ENCODE results near the gene ZCCHC7.

The ZCCHC7 gene

GRCh38 chr9:37336150-37336549, 215.8 kb downstream of the ZCCHC7 start:
- no peak for DNase-seq (ENCODE audit: low read depth in 2 of 2)

DNA sequence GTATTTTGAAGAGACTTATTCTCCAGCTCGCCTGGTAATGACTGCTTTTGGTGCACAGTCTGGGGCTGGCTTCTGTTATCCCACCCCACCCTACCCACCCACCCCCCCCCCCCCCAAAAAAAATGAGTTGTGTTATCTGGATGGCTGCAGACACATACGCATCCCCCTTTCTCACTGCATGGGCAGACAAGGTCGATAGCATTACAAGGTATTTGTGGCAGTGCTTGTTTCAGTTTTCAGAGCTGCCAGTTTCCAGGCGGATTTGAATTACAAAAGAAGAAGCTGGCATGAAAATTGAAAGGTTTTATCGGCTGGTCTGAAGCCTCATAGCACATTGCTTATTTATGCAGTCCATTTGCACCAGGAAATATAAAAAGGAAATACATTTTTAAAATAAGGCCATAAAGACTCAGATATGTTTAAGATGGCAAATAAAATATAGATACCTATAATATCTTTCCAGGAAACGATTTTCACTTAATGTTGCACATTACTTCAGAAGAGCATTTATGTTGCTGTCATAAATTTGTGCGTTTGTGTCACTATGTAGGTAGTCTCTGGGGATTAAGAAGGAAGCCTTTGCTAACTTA, 217.0 kb downstream of the ZCCHC7 start:
- no peak for DNase-seq (ENCODE audit: low read depth in 2 of 2)

GRCh38 chr9:37338218-37338617, 217.8 kb downstream of the ZCCHC7 start:
- no peak for DNase-seq (ENCODE audit: low read depth in 2 of 2)

DNA sequence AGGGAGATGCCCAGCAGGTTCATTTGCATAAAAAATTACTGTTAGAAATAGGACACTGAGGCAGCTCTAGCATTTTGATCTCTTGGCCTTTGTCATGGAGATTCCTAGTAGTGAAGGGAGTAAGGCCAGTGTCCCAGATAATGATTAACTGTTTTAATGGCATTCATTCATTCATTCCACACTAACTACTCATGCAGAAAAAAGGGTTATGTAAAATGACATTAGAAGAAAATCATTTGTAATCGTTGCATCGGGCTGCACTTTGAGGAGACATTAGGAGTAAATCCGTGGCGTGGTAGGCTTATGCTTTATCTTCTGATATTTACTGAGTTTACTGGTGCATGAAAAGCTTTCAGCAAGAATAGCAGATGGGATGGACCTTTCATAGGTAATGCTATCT, 219.5 kb downstream of the ZCCHC7 start:
- no peak for DNase-seq (ENCODE audit: low read depth in 2 of 2)

GRCh38 chr9:37340961-37341360, 220.6 kb downstream of the ZCCHC7 start:
- no peak for DNase-seq (ENCODE audit: low read depth in 2 of 2)

DNA sequence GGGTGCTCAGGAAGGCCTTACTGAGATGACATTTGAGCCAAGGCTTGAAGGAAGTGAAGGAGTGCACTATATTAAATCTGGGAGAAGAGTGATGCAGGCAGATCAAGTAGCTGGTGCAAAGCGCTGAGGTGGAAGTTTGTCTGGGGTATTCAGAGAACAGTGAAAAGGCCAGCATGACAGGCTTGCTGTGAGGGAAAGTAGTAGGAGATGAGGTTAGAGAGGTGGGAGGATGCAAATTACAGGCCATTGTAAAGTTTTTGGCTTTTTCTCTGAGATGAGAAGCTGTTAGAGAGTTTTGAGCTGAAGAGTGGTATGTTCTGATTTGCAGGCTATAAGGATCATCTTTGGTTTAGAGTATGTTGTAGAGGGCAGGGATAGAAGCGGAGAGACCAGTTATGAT, 221.3 kb downstream of the ZCCHC7 start:
- no peak for DNase-seq (ENCODE audit: low read depth in 2 of 2)

DNA sequence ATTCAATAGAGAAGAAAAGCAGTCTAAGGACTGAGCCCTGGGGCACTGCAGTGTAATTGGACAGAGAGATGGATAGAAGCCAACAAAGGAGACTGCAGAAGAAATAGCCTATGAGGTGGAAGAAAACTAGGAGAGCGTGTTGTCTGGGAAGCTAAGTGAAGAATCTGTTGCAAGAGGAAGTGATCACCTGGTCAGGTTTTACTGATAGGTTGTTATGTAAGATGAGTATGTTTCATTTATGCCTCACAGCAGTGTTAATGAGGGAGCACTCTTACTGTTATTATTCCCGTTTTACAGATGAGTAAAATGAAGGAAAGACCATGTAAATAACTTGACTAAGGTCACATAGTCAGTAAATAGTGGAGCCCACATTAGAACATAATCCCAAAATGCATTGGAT, 222.1 kb downstream of the ZCCHC7 start:
- no peak for DNase-seq (ENCODE audit: low read depth in 2 of 2)

- DNase-seq (ENCODE audit: low read depth in 2 of 2) = no peak
Observed at GRCh38 chr9:37342895-37343294, 222.5 kb downstream of the ZCCHC7 start.

DNA sequence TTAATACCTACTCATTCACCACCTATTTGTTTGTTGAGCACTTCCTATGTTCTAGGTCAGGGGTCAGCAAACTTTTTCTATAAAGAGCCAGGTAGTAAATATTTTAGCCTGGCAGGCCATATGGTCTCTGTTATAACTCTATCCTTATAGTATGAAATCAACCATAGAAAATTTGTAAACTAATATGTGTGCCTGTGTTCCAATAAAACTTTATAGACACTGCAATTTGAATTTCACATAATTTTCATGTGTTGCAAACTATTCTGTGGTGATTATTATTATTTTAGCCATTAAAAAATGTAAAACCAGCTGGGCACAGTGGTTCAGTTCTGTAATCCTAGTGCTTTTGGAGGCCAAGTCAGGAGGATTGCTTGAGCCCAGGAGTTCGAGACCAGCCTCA, 223.3 kb downstream of the ZCCHC7 start:
- DNase-seq (ENCODE audit: low read depth in 2 of 2) = no peak

DNA sequence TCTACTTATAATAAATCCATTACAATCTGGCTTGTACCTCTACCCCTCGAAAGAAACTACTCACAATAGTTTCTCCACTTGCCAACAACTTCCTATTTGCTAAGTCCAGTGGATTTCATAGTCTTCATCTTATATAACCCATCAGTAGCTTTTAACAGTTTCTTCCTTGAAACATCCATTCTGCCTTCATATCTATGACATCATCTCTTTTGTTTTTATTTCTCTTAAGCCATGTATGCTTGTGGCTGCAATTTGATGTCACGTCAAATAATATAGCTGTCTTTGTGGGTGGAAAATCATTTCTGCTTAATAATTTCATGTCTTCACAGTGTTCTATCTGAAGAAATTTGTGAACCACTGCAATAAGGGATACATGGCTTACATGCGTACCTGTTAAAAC, 224.7 kb downstream of the ZCCHC7 start:
- no peak for DNase-seq (ENCODE audit: low read depth in 2 of 2)

- no peak for DNase-seq (ENCODE audit: low read depth in 2 of 2)
Observed at GRCh38 chr9:37348917-37349316, 228.5 kb downstream of the ZCCHC7 start.

DNA sequence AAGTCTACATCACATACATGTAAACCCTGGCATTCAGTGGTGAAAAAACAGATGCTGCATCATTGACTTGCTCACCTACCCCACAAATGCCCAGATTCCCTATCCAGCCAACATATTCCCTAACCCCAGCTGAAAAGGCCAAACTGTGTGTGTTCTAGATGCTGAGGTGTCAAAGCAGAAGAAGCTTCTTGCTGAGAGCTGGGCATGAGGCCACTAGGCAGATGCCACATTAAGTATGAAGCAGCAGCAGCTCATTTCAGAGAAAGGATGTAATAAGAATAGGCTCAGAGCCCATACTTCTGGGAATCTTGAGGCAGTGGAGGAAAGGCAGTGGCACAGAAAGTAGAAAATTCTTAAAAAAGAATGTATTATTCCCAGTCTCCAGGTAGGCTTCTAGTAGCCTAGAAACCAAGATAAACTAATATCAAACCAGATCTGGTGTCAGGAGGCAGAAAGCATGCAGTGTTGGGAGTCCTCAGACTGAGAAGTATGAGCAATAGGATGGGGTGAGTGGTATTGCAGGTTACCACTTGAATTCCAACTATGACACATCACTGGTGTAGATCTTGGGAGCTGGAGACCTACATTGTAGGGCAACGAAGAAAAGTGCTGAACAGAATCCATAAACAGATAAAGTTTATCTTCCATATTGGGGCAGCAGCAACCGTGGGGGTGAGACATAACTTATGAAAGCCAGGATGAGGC, 230.3 kb downstream of the ZCCHC7 start:
- no peak for DNase-seq (ENCODE audit: low read depth in 2 of 2)

DNA sequence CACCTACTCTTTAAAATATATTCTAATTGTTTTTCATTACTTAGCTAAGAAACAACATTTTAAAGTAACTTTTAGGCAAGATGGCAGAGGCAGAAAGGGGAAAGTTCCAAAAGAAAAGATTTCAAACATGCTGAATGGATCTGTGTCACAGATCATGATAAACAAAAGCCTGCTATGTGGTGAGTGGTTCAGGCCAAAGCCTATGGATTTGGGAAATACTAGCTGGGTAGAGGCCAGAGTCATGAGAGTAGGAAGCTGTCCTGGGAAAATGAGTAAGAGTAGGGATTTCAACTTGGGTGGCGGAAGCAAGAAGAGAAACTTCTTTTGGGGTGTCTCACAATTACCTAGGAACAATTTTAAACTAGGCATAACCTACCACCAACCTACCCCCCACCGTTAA, 233.4 kb downstream of the ZCCHC7 start:
- DNase-seq (ENCODE audit: low read depth in 2 of 2) = no peak

GRCh38 chr9:37362430-37362829, 242.1 kb downstream of the ZCCHC7 start:
- no peak for DNase-seq (ENCODE audit: low read depth in 2 of 2)

DNA sequence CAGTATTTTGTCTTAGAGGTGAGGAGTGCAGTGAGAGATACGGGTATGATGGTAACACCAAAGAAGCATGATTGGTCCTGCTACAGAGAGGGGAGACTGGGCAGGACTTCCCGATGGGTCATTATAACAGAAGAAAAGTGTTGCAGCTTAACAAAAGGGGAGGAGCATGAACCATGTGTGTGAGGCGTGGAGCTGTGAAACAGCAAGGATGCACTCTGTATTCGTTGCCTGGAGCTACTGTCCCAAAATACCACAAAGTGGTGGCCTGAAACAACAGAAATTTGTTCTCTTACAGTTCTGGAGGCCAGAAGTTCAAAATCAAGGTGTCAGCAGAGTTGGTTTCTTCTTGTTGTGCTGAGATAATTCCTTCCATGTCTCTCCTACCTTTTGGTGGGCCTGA, 242.8 kb downstream of the ZCCHC7 start:
- no peak for DNase-seq (ENCODE audit: low read depth in 2 of 2)

DNA sequence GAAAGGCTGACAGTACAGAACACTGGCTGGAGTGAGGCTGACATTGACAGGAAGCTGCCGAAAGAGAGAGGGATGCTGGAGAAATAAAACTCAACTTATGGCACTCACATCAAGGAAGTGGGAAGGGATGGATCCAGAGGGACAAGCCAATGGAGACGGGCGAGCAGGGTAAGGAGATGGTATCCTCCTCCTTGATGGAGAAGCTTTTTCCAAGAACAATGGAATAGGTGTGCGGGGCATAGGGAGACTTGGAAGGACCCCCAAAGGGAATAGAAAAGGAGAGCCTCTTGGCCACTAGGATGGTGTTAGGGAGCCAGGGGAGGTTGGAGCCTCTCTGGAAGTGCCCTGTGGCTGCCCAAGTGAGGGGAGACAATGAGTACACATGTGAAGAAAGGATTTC, 243.8 kb downstream of the ZCCHC7 start:
- DNase-seq (ENCODE audit: low read depth in 2 of 2) = no peak

DNA sequence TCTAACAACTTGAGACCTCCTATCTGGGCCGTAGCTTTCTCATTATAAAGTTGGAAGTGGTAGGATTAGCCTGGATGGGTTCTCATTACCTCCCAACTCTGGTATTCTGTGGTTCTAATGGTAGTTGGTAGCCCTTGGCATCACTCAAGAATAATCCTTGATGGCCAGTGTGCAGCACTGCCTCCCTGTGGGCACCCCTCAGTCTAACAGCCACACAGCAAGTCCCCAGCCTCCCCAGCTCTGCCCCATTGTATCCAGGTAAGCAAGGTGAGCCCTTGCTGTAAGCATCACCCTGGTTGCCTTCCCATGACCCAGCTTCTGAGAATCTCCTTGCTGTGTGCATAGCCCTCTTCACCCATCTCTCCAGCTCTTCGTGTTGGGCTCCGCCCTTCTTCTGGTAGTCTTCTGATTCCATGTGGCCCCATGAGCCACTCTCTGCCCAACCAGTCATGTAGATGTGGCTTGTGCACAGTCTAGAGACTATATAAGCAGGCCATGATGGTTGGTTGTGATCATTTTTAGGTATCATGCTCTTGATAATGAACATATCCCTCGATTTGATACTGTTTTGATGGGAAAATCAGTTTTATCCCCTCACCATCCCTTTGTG, 244.5 kb downstream of the ZCCHC7 start:
- peak in 1 of 2 donors; percentile 18 for DNase-seq (ENCODE audit: low read depth in 2 of 2)

DNA sequence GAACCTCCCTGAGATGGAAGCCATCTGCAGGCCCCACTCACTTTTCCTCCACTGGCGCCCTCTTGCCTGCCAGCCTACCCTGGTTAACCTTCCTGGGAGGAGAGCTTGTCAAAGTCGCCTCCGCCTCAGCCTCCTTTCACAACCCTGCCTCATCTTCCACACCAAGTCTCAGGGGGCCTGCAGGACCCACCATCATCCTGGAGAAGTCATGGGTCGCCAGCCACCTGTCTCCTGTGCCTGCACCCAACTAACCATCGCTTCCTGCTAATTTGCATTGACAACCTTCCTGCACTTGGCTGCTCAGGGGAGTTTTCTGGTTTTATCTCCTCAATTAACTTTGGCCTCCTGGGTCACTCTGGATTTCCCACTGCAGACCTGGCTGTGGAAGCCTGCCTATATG, 249.3 kb downstream of the ZCCHC7 start:
- no peak for DNase-seq (ENCODE audit: low read depth in 2 of 2)

GRCh38 chr9:37370282-37370681, 249.9 kb downstream of the ZCCHC7 start:
- DNase-seq (ENCODE audit: low read depth in 2 of 2) = no peak

DNA sequence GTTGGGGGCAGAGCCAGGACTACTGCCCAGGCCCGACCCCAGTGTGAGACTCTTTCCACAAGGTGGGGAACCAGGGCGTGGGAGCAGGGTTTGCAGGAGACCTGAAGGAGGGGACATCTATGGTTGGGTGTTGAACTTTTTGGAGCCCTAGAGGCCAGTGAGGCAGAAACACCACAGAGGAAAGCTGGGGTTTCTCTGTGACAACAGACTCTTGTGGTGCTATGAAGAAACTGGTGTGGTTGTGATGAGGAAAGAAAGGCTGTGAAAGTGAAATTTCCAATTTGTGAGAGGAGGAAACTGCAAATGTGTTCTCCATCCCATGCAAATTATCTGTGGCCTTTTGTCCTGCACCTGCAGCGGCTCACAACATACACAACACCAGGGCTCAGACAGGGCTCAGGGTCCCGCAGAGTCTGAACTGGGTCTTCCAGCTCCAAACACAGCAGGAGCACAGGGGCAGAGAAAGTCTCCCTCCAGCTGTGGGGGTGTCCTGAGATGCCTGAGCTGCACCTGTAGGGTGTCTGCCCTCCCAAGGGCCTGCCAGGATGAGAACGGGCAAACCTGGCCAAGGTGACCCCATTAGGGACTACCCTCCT, 250.7 kb downstream of the ZCCHC7 start:
- DNase-seq (ENCODE audit: low read depth in 2 of 2) = no peak

- DNase-seq (ENCODE audit: low read depth in 2 of 2) = no peak
Observed at GRCh38 chr9:37371565-37372464, 251.4 kb downstream of the ZCCHC7 start.

DNA sequence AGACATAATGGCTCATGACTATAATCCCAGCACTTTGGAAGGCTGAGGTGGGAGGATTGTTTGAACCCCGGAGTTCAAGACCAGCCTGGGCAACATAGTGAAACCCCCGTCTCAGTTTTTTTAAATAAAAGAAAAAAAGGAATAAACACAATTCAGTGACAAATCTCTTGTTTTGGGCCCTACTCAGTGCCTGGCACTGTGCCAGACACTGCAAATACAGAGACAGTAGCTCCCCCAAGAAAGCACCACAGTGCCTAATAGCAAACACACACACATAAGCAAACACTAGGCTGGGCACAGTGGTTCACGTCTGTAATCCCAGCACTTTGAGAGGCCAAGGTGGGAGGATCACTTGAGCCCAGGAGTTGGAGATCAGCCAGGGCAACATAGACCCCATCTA, 252.5 kb downstream of the ZCCHC7 start:
- no peak for DNase-seq (ENCODE audit: low read depth in 2 of 2)

Data from stimulated activated CD4-positive, alpha-beta T cell treated with anti-CD3 and anti-CD28 coated beads, Interleukin-1b, Interleukin-23, amount 100 ng/mL, for 4 hours (primary cell).